CD4-positive, alpha-beta T cell treated with Interleukin-12 subunit alpha and Interleukin-12 subunit beta, for 1 hour (primary cell): Measurements from ENCODE around the gene ATG7.
"Not testable (repeated sequence)": the region's sequence is repeated elsewhere in the genome, so short reads cannot be mapped to it uniquely, and the experiment has no call there.

ENCODE experiments used
- DNase-seq: peaks from one replicate; pipeline ENCODE4 v3.0.0-alpha.2; 2020

The ATG7 gene

GRCh38 chr3:11392014-11392859, 120.0 kb downstream of the ATG7 start:
- DNase-seq: no peak

GRCh38 chr3:11392860-11393114, 120.6 kb downstream of the ATG7 start:
- DNase-seq: no peak

GRCh38 chr3:11393401-11393800, 121.2 kb downstream of the ATG7 start:
- DNase-seq: no peak

- DNase-seq: no peak
These were observed 122.2 kb downstream of the ATG7 start for GRCh38 chr3:11394392-11394791.

GRCh38 chr3:11400213-11400612, 128.0 kb downstream of the ATG7 start:
- DNase-seq: no peak

- DNase-seq: no peak
These were observed 129.2 kb downstream of the ATG7 start for GRCh38 chr3:11401434-11401833.

GRCh38 chr3:11405323-11405722, 133.1 kb downstream of the ATG7 start:
- DNase-seq: no peak

- no peak for DNase-seq
These were observed 135.4 kb downstream of the ATG7 start for GRCh38 chr3:11407644-11408043.

GRCh38 chr3:11408324-11408859, 136.2 kb downstream of the ATG7 start:
- not testable (repeated sequence) for DNase-seq

GRCh38 chr3:11410564-11410963, 138.4 kb downstream of the ATG7 start:
- DNase-seq: no peak

GRCh38 chr3:11411956-11412355, 139.8 kb downstream of the ATG7 start:
- DNase-seq: no peak

GRCh38 chr3:11413071-11413470, 140.9 kb downstream of the ATG7 start:
- DNase-seq: no peak

- DNase-seq: no peak
These were observed 142.9 kb downstream of the ATG7 start for GRCh38 chr3:11415099-11415498.

GRCh38 chr3:11420066-11420465, 147.9 kb downstream of the ATG7 start:
- DNase-seq: no peak

GRCh38 chr3:11422291-11422690, 150.1 kb downstream of the ATG7 start:
- DNase-seq: no peak

- DNase-seq: no peak
These were observed 151.7 kb downstream of the ATG7 start for GRCh38 chr3:11423868-11424267.

GRCh38 chr3:11424277-11424676, 152.1 kb downstream of the ATG7 start:
- no peak for DNase-seq

GRCh38 chr3:11430207-11430606, 158.0 kb downstream of the ATG7 start:
- DNase-seq: no peak

GRCh38 chr3:11430624-11431023, 158.4 kb downstream of the ATG7 start:
- no peak for DNase-seq

GRCh38 chr3:11431319-11431718, 159.1 kb downstream of the ATG7 start:
- no peak for DNase-seq

- no peak for DNase-seq
These were observed 161.9 kb downstream of the ATG7 start for GRCh38 chr3:11434017-11434526.

- DNase-seq: no peak
These were observed 162.4 kb downstream of the ATG7 start for GRCh38 chr3:11434563-11435096.

GRCh38 chr3:11435440-11436165, 163.4 kb downstream of the ATG7 start:
- no peak for DNase-seq

GRCh38 chr3:11436775-11437174, 164.6 kb downstream of the ATG7 start:
- DNase-seq: no peak
